Adrenal gland (tissue), 5 donors: ENCODE data around the gene ATP8A2.

Experiments
- POLR2A ChIP-seq, 2 donors: fragments of 450-650 bp; IDR thresholded peaks; one replicate each; pipeline ENCODE4 v1.6.1; 2017; ENCODE audit warnings: antibody characterized with exemption in 2 of 2, mild to moderate bottlenecking in 2 of 2, moderate library complexity in 1 of 2
- TF ChIP-seq, protein P1 (sequence below), 6 experiments: fragments of 450-650 bp in 4 of 6; fragments of 200-600 bp in 2 of 6; sonication (generic) in 1 of 6; IDR thresholded peaks; 1 replicate in 5 of 6; 2 replicates in 1 of 6; pipeline versions ENCODE4 v1.5.1 to v1.8.0; 2016 to 2021; ENCODE audit warnings: antibody characterized with exemption in 6 of 6, mild to moderate bottlenecking in 2 of 6, moderate library complexity in 1 of 6
- donor health status: DM: no; HTN: no; CAD: no.

- TF ChIP-seq, protein P1, sequence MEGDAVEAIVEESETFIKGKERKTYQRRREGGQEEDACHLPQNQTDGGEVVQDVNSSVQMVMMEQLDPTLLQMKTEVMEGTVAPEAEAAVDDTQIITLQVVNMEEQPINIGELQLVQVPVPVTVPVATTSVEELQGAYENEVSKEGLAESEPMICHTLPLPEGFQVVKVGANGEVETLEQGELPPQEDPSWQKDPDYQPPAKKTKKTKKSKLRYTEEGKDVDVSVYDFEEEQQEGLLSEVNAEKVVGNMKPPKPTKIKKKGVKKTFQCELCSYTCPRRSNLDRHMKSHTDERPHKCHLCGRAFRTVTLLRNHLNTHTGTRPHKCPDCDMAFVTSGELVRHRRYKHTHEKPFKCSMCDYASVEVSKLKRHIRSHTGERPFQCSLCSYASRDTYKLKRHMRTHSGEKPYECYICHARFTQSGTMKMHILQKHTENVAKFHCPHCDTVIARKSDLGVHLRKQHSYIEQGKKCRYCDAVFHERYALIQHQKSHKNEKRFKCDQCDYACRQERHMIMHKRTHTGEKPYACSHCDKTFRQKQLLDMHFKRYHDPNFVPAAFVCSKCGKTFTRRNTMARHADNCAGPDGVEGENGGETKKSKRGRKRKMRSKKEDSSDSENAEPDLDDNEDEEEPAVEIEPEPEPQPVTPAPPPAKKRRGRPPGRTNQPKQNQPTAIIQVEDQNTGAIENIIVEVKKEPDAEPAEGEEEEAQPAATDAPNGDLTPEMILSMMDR (IDR thresholded peaks at IDR 0.05) = no peak
- TF ChIP-seq POLR2A (IDR thresholded peaks at IDR 0.05) = no peak
Observed at GRCh38 chr13:25429466-25429865, 57.7 kb downstream of the ATP8A2 start.
